SKM-1 treated with dmso at 0.1 percent for 144 hours (cell line): ENCODE results near the gene TAMALIN.
A peak's percentile ranks its signal among the peaks of the same experiment; 100 is the strongest.

Experiments used
- DNase-seq: peaks from one replicate; lab custom pipeline; 2025; ENCODE audit not compliant: unreplicated experiment; lab: John Stamatoyannopoulos, UW

TAMALIN gene

DNA sequence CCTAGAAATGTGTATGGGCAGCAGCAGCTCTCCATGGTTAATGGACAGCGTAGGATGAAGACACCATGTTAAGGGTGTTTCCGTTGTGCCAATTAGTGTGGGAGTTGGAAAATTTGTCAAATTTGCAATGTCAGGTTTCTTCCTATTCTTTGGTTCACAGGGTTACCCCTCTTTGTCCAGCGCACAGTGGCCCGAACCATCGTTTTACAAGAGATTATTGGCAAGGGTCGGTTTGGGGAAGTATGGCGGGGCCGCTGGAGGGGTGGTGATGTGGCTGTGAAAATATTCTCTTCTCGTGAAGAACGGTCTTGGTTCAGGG is 26.0 kb upstream of the TAMALIN start:
- no peak for DNase-seq

- DNase-seq: no peak
Measured at GRCh38 chr12:51984657-51985056, 22.1 kb upstream of the TAMALIN start.

DNA sequence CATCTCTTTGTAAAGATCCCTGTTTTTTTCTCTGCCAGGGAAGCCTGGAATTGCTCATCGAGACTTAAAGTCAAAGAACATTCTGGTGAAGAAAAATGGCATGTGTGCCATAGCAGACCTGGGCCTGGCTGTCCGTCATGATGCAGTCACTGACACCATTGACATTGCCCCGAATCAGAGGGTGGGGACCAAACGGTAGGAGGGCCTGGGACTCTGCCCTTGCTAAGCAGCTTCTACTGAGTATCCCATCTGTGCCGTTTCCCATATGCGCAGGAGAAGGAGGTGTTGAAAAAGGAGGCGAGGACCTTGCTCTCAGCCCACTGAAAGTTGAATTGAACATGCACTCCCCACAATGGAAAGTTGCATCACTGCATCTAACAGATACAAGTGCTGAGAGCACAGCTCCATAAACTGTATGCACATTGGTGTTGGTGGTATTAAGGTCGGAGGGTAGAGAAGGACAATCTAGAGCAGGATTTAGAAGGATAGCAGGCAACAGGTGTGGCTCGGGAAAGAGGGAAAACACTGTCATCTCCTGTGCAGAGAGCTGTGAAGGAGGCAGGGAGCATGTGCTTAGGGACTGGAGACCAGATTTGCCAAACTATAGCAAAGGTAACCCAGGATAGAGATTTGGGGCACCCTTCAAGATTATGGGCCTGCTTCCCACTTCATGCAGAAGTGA is 21.5 kb upstream of the TAMALIN start:
- DNase-seq: no peak

DNA sequence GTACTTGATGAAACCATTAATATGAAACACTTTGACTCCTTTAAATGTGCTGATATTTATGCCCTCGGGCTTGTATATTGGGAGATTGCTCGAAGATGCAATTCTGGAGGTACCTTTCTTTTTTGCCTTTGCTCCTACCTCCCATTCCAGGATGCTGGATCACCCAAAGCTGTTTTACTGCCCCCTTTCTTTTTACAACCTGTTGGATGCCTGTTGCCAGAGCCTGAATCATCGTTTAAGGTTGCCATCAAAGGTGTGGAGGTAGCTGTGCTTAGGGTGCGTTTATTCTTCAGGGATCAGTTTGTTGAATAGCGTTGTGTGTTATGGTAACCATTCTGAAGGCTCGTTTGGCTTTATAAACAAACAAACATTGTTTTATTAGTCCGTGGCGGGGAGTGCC is 19.9 kb upstream of the TAMALIN start:
- no peak for DNase-seq

GRCh38 chr12:51992246-51992645 is 14.5 kb upstream of the TAMALIN start:
- DNase-seq: no peak

- DNase-seq: no peak
Measured at GRCh38 chr12:51994539-51994820, 12.3 kb upstream of the TAMALIN start.

DNA sequence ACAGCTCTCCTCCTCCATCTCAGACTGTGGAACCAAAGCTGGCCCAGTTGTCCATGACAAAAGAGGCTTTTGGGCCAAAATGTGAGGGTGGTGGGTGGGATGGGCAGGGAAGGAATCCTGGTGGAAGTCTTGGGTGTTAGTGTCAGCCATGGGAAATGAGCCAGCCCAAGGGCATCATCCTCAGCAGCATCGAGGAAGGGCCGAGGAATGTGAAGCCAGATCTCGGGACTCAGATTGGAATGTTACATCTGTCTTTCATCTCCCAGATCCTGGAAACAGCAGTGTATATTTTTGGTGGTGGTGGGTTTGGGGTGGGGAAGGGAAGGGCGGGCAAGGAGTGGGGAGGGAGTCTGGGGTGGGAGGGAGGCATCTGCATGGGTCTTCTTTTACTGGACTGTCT is 11.8 kb upstream of the TAMALIN start:
- DNase-seq: no peak

GRCh38 chr12:51997136-51997535 is 9.6 kb upstream of the TAMALIN start:
- no peak for DNase-seq

DNA sequence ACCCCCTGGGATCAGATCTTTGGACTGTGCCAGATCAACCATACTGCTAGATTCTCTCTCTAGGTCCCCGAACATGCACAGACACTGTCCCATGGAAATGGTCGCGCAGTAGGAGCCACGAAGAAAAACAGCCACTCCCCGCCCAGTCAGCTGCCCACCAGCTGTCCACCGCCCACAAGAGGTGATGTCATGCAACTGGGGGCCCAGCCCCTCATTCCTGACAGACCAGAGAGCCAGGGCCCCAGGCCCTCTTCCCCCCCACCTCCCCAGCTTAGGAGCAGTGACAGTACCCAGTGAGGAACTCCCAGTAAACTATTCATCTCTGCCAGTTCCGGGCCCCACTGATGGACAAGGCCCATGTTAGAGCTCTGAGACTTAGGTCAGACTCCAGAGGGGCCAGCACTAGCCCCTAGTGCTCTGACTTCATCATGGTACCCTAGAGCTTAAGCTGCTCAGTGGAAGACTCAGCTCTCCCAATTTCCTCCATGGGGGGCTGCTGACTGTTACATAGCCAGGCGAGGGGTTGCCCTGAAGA is 3.7 kb upstream of the TAMALIN start:
- no peak for DNase-seq

DNA sequence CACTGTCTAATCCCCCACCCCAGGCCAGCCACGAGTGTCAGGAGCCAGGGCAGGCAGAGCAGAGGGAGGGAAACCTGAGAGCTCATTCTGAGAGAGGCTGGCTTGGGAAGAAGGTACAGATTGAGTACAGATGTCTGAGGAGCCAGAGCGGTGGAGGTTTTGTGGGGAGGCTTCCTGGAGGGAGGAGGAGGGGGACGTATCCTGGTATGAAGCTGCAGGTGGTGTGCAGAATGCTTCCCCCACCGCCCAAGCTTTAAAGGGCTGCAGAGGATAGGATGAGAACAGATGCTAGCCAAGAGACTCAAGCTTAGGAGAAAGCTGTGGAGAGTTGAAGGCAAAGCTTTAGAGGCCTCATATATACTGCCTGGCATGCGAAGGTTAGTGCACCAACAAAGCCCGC is 3.2 kb upstream of the TAMALIN start:
- no peak for DNase-seq

DNA sequence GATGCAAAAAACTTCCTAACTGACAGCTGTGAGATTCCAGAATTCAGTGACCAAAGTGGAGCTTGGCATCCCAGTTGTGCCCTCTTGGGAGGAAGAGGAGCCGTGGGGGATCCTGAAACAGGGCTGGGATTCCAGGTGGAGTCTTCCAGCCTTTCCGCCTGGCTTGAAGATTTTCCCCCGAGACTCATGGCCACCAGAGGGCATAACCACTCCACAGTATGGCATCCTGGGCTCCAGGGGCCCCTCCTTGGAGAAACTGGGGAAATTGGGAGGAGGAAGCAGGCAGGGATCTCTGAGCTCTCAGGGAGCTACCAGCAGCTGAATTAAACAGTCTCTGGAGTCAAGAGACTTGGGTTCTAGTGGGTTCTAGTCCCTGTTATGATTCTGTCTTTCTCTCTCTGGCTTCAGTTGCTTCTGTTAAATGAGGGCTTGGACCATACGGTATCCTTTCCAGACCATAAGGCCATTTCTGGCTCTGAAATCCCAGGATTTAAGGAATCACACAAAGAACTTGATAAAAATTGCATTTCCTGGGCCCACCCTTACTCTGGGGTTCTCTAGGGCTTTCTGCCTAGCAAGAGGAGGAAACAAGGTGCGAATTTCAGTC is 2.6 kb upstream of the TAMALIN start:
- DNase-seq: no peak

DNA sequence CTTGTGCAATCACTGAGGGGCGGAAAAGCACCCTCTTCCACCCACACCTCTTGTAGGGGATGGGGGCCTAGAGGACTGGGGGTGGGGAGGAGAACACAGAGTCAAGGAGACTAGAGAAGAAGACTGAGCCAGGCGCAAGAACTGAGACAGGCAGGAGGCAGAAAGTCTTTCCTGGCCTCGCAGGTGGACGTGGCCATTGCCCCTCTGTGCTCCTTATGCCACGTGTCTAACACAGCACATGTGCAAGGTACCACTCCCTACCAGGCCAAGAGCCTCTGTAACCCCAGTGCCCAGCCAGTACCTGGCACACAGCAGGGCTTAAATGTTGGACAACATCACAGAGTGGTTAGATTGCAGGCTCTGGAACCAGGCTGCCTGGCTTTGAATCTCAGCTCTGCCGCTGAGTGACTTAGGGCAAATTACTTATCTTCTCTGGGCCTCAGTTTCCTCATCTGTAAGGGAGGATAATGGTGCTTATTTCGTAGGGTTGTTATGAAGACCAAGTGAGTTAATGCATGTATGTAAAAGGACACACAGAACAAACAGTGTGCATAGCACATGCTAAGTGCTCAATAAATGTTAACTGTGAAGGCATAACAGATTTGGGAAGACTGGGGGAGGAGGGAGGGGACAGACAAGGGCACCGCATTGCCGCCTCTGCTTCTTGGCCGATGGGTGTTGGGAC is 1.4 kb upstream of the TAMALIN start:
- DNase-seq: no peak

- peak; percentile 65 for DNase-seq
Measured at GRCh38 chr12:52005903-52006703, 643 bp upstream of the TAMALIN start.

DNA sequence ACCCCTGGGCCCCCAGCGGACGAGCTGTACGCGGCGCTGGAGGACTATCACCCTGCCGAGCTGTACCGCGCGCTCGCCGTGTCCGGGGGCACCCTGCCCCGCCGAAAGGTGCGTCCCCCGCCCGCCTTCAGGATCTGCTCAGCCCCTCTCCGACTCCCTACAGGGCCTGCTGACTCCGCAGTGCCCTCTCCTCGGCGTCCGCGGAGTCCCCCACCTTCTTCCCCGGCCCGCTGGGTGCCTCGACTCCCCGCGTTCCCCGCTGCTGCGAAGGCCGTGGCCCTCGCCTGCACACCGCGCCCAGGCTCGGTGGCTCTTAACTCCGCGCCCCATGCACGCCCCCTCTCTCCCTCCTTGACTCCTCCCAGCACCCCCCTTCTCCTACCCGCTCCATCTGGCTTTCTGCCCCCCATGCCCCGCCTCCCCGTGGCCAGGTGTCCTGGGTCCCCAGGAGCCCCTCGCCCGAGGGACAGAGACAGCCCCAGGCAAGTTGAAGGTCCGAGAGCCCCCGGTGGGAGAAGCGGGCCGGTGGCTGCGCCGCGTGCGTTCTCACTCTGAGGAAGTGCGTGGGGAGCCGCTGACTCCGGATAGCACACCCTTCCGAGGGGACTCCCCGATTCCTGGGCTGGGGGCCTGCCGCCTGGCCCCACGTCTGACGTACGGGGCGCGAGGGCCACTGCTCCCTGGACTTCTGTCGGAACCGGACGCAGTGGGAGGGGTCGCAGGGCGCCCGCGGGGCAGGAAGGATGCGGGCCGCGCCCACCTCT is 594 bp downstream of the TAMALIN start:
- no peak for DNase-seq

GRCh38 chr12:52007982-52008510 is 1.3 kb downstream of the TAMALIN start:
- DNase-seq: no peak

GRCh38 chr12:52009081-52009751 is 2.5 kb downstream of the TAMALIN start:
- DNase-seq: no peak

GRCh38 chr12:52010152-52010622 is 3.4 kb downstream of the TAMALIN start:
- DNase-seq: no peak

GRCh38 chr12:52010692-52011601 is 4.2 kb downstream of the TAMALIN start:
- no peak for DNase-seq

DNA sequence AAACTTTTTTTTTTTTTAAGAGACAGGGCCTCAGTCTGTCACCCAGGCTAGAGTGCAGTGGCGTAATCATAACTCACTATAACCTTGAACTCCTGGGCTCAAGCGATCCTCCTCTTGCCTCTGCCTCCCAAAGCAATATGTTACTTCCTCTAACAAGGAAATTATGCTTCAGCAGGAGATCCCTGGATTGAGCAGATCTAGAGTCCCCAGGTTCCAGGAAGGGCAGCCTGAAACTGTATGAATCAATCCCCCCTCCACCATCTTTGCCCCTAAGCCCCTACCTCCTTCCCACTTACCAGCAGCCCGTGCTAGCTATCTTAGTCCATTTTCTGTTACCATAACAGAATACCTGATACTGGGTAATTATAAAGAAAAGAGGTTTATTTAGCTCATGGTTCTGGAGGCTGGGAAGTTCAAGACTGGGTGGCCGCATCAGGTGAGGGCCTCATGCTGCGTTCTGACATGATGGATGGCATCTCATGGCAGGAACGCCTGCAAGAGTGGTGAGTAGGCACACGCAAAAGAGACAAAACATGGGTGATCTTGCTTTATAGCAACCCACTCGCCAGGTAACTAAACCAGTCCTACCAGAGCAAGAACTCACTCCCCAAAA is 5.0 kb downstream of the TAMALIN start:
- no peak for DNase-seq
